BLaER1 (cell line): Measurements from ENCODE around the gene CFAP61.

Source experiments
- H3K27ac ChIP-seq: shearing (Covaris generic); formaldehyde crosslinking; 2 replicates; pipeline ENCODE4 v1.8.1; 2022
- H3K27me3 ChIP-seq: shearing (Covaris generic); formaldehyde crosslinking; 2 replicates; pipeline ENCODE4 v1.8.1; 2022
- H3K36me3 ChIP-seq: shearing (Covaris generic); formaldehyde crosslinking; 2 replicates; pipeline ENCODE4 v1.8.1; 2022
- H3K4me1 ChIP-seq: shearing (Covaris generic); formaldehyde crosslinking; 2 replicates; pipeline ENCODE4 v1.8.1; 2022
- H3K4me2 ChIP-seq: shearing (Covaris generic); formaldehyde crosslinking; 2 replicates; pipeline ENCODE4 v1.8.1; 2022
- H3K4me3 ChIP-seq: shearing (Covaris generic); formaldehyde crosslinking; 2 replicates; pipeline ENCODE4 v1.8.1; 2022
- H3K9ac ChIP-seq: shearing (Covaris generic); formaldehyde crosslinking; 2 replicates; pipeline ENCODE4 v1.8.1; 2022
- H3K9me3 ChIP-seq: shearing (Covaris generic); formaldehyde crosslinking; 2 replicates; pipeline ENCODE4 v1.8.1; 2022
- H4K20me1 ChIP-seq: shearing (Covaris generic); formaldehyde crosslinking; 2 replicates; pipeline ENCODE4 v1.8.1; 2022
- Cebpa-rat ChIP-seq: shearing (Covaris generic); IDR thresholded peaks from 2 replicates; pipeline ENCODE4 v1.8.1; 2022

CFAP61 gene

DNA sequence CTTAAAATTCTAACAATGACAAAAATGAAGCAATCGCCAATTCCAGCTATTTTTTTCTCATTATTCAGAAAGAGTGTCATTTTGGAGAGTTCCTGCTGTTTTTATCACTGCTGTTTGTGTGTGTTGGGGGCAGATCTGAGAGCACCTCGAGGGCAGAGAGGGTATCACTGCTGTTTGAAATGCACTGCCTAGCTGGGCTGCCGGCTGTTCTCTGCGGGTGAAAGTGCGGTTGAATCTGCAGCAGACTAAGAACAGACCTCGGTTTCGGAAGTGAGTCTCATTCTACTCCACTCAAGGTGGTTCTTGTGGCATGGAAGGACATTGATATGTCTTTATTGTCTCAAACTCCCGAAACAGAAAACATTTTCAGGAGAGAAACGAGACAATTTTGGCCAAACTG lies 333.9 kb downstream of the CFAP61 start:
- Histone ChIP-seq H3K4me2 (no peak overlapping the region), H3K4me3 (no peak overlapping the region)

DNA sequence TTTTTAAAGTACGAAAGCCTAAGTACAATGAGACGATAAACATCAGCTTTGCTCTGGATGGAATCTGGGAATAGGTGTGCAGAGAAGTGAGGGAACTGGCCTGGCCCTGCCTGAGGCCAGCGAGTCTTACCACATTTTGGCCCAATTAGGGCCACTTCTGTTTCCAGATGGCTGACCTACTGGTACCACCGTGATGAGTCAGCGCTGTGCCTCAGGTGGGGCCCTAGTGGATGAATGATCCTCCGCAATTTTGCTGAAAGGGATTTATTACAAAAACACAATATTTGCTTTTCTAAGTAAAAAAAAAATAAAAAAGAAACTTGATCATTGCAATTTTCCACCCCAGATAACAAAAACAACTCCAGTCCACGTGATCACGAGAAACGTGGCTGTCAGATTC lies 338.1 kb downstream of the CFAP61 start:
- no peak overlapping the region for H3K4me3 ChIP-seq
- no peaks in the 10 kb centered on the region for H3K27me3 ChIP-seq
- no peak for TF ChIP-seq Cebpa-rat
- no peak overlapping the region for H3K27ac ChIP-seq
- no peaks in the 10 kb centered on the region for H3K9me3 ChIP-seq
- H4K20me1 ChIP-seq = no peaks in the 10 kb centered on the region
- H3K9ac ChIP-seq = no peak overlapping the region
- H3K36me3 ChIP-seq = peaks cover 29% of the 10 kb centered on the region; the same call in 1 of the 2 replicates
- H3K4me2 ChIP-seq = no peak overlapping the region
- peaks cover 10% of the 10 kb centered on the region for H3K4me1 ChIP-seq

More for the DNA sequence above, 333.9 kb downstream of the CFAP61 start:
- Histone ChIP-seq H3K4me1 (peaks cover 10% of the 10 kb centered on the region), H3K36me3 (peaks cover 7% of the 10 kb centered on the region; the same call in 1 of the 2 replicates), H3K9ac (no peak overlapping the region), H3K9me3 (peaks cover 5% of the 10 kb centered on the region), H4K20me1 (no peaks in the 10 kb centered on the region), H3K27ac (no peak overlapping the region), H3K27me3 (no peaks in the 10 kb centered on the region)
- no peak for TF ChIP-seq Cebpa-rat

GRCh38 chr20:20391115-20391514 lies 338.8 kb downstream of the CFAP61 start:
- Histone ChIP-seq H3K4me3 (no peak overlapping the region), H3K27ac (no peak overlapping the region), H3K4me1 (peaks cover 10% of the 10 kb centered on the region), H3K9me3 (no peaks in the 10 kb centered on the region), H3K4me2 (no peak overlapping the region), H3K36me3 (peaks cover 33% of the 10 kb centered on the region; the same call in 1 of the 2 replicates), H3K27me3 (no peaks in the 10 kb centered on the region), H3K9ac (no peak overlapping the region), H4K20me1 (no peaks in the 10 kb centered on the region)
- TF ChIP-seq Cebpa-rat = no peak

GRCh38 chr20:20391766-20392165 lies 339.4 kb downstream of the CFAP61 start:
- Histone ChIP-seq H3K36me3 (peaks cover 36% of the 10 kb centered on the region; the same call in 1 of the 2 replicates), H3K27me3 (no peaks in the 10 kb centered on the region), H3K9me3 (no peaks in the 10 kb centered on the region), H3K27ac (no peak overlapping the region), H3K4me1 (peaks cover 10% of the 10 kb centered on the region), H3K9ac (no peak overlapping the region), H3K4me2 (no peak overlapping the region), H3K4me3 (no peak overlapping the region), H4K20me1 (no peaks in the 10 kb centered on the region)
- TF ChIP-seq Cebpa-rat = no peak

- H3K4me2 ChIP-seq = no peak overlapping the region
- H3K36me3 ChIP-seq = peaks cover 43% of the 10 kb centered on the region; the same call in 1 of the 2 replicates
- H3K4me3 ChIP-seq = no peak overlapping the region
- no peaks in the 10 kb centered on the region for H3K27me3 ChIP-seq
- H3K4me1 ChIP-seq = no peaks in the 10 kb centered on the region
- H3K9me3 ChIP-seq = no peaks in the 10 kb centered on the region
- TF ChIP-seq Cebpa-rat = no peak
- no peak overlapping the region for H3K9ac ChIP-seq
- H4K20me1 ChIP-seq = no peaks in the 10 kb centered on the region
- H3K27ac ChIP-seq = no peak overlapping the region
Measured at GRCh38 chr20:20393207-20394120, 341.1 kb downstream of the CFAP61 start.

DNA sequence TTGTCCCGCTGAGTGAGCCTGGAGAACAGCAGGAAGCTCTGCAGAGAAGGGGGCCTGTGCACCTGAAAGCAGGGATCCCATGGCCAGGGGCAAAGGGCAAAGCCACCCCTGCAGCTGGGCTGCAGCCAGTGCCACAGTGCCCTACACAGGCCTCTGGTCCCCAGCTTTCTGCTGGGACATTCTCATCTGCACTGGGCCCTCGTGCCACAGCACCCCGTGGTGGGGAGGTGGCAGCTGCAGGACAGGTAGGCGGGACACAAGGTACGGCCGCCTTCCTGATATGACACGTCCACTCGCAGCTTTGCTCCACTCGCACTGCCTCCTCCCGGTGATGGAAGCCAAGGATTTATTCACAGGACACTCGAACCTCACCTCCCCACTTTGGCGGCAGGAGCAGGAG lies 342.8 kb downstream of the CFAP61 start:
- Histone ChIP-seq H3K4me3 (no peak overlapping the region), H3K27ac (no peak overlapping the region), H3K9ac (no peak overlapping the region), H3K27me3 (no peaks in the 10 kb centered on the region), H3K9me3 (no peaks in the 10 kb centered on the region), H3K4me2 (no peak overlapping the region), H3K36me3 (peaks cover 42% of the 10 kb centered on the region; the same call in 1 of the 2 replicates), H4K20me1 (no peaks in the 10 kb centered on the region), H3K4me1 (no peaks in the 10 kb centered on the region)
- TF ChIP-seq Cebpa-rat = no peak

- no peaks in the 10 kb centered on the region; the same call in 1 of the 2 replicates for H4K20me1 ChIP-seq
- no peak overlapping the region for H3K9ac ChIP-seq
- H3K4me2 ChIP-seq = no peak overlapping the region
- H3K4me3 ChIP-seq = no peak overlapping the region
- no peak overlapping the region for H3K27ac ChIP-seq
- no peak for TF ChIP-seq Cebpa-rat
- H3K4me1 ChIP-seq = no peaks in the 10 kb centered on the region
- no peaks in the 10 kb centered on the region for H3K27me3 ChIP-seq
- H3K9me3 ChIP-seq = no peaks in the 10 kb centered on the region
- peaks cover 38% of the 10 kb centered on the region; the same call in 1 of the 2 replicates for H3K36me3 ChIP-seq
Measured at GRCh38 chr20:20395903-20396568, 343.7 kb downstream of the CFAP61 start.

DNA sequence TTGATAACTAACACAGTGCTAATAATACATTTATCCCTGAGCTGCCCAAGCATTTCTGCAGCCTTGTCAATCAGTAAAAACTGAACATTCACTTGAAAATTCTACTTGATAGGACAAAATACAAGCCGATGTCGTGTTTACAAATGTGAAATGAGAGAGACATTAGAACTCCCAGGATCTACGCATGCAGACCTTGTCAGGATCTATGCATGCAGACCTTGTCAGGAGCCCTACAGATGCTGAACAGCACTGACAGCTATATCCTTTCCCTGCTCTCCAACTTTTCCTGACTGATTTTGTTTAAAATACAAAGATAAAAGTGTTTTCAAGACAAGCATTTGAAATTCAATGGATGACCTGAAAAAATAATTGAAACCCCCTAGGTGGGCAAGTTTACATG lies 344.5 kb downstream of the CFAP61 start:
- no peak for TF ChIP-seq Cebpa-rat
- Histone ChIP-seq H4K20me1 (no peaks in the 10 kb centered on the region; the same call in 1 of the 2 replicates), H3K4me1 (no peaks in the 10 kb centered on the region), H3K27ac (no peak overlapping the region), H3K9ac (no peak overlapping the region), H3K9me3 (no peaks in the 10 kb centered on the region), H3K4me3 (no peak overlapping the region), H3K36me3 (peaks cover 31% of the 10 kb centered on the region; the same call in 1 of the 2 replicates), H3K27me3 (no peaks in the 10 kb centered on the region), H3K4me2 (no peak overlapping the region)

DNA sequence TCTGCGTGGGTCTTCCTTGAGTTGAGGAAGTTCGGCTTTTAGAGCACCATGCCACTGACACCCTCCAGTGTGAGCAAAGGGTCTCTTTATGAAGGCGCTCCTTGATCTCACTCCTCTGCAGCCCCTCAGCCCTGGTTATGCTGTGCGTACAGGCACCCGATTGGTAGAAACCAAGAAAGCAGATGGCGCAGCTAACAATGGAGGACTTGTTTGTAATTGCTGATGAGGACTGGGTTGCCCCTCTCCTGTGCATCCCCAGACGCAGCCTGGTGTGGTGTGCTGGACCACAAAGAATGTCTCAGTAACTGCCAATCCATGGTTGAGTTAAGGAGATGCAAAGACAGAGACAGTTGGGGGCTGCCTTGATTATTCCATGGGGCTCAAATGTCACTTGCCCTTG lies 345.8 kb downstream of the CFAP61 start:
- H4K20me1 ChIP-seq = no peaks in the 10 kb centered on the region; the same call in 1 of the 2 replicates
- no peaks in the 10 kb centered on the region for H3K9me3 ChIP-seq
- no peak overlapping the region for H3K27ac ChIP-seq

More for the DNA sequence above, 345.8 kb downstream of the CFAP61 start:
- no peaks in the 10 kb centered on the region for H3K4me1 ChIP-seq
- no peak overlapping the region for H3K4me2 ChIP-seq
- no peak overlapping the region for H3K9ac ChIP-seq
- TF ChIP-seq Cebpa-rat = no peak
- peaks cover 18% of the 10 kb centered on the region; the same call in 1 of the 2 replicates for H3K36me3 ChIP-seq
- no peak overlapping the region for H3K4me3 ChIP-seq
- H3K27me3 ChIP-seq = no peaks in the 10 kb centered on the region
